DMS 273 treated with DMSO at 0.1 percent for 48 hours (cell line): ENCODE measurements around the gene PGF.
"Not testable (repeated sequence)": the region's sequence is repeated elsewhere in the genome, so short reads cannot be mapped to it uniquely, and the experiment has no call there.

Source experiments
- DNase-seq: peaks from one replicate; lab custom pipeline; 2025; lab: John Stamatoyannopoulos, UW

The PGF gene

DNA sequence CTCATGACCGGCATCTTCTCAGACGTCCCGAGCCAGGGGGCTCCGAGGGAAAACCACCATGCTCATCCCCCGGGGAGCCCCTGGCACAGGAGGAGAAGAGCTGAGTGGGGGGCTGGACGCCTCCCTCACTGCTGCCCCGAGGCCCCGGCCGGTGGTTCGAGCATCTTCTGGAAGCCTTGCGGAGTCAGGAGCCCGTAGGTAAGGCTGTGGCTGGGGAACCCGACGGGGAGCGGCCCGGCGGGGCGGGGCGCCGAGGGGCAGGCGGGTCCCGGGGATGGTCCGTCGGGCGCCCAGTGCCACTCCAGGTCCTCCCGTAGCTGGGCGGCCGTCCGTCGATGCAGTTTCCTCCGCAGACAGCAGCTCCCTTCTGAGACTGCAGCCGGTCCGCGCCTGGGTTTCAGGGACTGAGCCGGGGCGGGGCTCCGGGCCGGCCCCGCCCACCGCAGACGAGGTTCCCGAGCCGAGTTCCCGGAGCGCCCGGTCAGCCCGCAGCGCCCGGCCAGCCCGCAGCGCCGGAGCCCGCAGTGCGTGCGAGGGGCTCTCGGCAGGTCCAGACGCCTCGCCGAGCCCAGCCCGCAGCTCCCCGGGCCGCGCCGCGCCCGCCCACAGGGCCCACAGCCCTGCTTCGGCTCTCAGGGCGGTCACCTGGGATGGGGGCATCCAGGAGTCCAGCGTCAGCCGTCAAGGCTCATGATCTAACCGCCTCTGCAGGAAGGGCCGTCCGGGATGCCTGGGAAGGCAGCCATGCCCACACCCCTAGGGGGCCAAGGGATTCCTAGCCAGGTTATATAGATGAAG, at the start of gene PGF:
Gene PGF, minus strand, starts transcription at position 369 of the 798 bp plus-strand sequence. Its CDS starts 355 bp downstream, at position 14.
- DNase-seq: no peak

DNA sequence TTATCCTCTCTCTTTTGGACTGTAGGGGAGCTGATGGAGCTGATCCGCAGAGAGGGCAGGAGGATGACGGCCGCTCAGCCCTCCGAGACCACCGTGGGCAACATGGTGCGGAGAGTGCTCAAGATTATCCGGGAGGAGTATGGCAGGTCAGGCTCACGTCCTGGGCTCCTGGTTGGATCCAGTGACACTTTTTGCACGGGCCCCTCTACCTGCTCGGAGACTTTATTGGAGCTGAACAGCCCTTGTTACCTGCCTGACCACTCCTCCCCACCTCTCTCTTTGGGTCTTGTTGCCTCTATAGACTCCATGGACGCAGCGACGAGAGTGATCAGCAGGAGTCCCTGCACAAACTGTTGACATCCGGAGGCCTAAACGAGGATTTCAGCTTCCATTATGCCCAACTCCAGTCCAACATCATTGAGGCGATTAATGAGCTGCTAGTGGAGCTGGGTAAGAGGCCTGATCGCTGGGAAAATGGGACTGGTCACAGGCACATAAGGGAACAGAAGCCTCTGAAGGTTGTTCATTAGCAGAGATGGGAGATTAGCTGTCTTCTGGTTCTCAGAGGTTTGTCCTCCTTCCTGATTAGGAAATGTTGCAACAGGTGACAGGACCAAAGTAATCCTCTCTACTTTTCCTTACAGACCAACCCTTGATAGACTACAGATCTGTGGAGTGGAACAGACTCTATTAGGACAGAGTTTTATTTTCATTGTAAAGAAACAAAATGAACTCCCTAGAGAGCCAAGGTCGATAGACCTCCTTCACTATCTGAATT, 48.0 kb upstream of the PGF start:
- DNase-seq: no peak

GRCh38 chr14:75002392-75003249, 47.2 kb upstream of the PGF start, which contains the start of gene EIF2B2:
EIF2B2 (plus strand) TSS chr14:75002921; CDS start chr14:75002991, 70 bp downstream.
- peak; percentile 95 for DNase-seq

DNA sequence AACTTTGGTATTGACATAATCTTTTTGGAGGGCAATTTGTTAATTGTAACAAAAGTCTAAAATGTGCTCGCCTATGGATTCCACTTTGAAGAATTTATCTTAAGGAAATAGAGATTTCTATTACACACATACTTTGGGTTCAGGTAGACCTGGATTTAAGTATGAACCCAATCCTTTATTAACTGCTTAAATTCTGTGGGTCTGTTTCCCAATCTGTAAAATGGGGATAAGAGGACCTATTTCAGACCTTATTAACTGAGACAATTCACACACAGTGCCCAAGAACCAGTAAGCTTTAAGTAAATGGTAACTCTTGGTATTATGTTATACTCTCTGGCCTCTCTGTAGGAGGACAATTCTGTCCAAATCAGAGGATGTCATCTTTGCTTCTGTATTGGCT, 46.5 kb upstream of the PGF start:
- DNase-seq: no peak

DNA sequence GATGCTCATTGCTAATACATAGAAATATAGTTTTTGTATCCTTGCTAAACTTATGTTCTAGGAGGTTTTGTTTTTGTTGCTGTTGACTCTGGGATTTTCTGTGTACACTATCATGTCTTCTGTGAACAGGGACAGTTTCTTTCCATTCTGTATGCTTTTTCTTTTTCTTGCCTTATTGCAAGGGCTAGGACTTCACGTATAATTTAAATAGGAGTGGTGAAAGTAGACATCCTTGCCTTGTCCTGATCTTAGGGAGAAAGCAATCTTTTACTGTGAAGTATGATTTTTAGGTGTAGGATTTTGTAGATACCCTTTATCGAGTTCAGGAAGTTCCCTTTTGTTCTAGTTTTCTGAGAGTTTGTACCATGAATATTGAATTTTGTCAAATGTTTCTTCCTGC, 45.9 kb upstream of the PGF start:
- no peak for DNase-seq

GRCh38 chr14:74995781-74996180, 40.4 kb upstream of the PGF start:
- DNase-seq: not testable (repeated sequence)

GRCh38 chr14:74994182-74994581, 38.8 kb upstream of the PGF start:
- not testable (repeated sequence) for DNase-seq

- DNase-seq: no peak
Observed at GRCh38 chr14:74988993-74989392, 33.6 kb upstream of the PGF start.

DNA sequence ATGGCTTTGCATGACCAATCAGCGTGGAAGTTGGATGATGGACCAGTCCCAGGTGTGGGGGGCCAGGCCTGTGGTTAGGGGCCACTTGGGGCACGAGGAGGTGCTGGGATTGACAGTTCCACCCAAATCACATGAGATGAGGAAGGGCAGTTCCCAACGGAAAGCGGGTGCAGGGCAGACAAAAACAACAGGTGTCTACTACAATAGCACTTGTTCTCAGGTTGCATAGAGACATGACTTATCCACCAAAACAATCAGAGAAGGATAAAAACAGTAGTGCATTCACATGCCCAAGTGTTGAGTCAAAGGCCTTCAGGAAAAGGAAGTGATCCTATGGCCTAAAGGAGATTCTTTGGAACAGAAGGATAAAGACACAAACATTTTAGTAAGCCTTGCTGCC, 32.7 kb upstream of the PGF start:
- no peak for DNase-seq

- no peak for DNase-seq
Observed at GRCh38 chr14:74985806-74986205, 30.4 kb upstream of the PGF start.

- DNase-seq: no peak
Observed at GRCh38 chr14:74985028-74985310, 29.6 kb upstream of the PGF start.

- DNase-seq: no peak
Observed at GRCh38 chr14:74984236-74985027, 29.0 kb upstream of the PGF start.

DNA sequence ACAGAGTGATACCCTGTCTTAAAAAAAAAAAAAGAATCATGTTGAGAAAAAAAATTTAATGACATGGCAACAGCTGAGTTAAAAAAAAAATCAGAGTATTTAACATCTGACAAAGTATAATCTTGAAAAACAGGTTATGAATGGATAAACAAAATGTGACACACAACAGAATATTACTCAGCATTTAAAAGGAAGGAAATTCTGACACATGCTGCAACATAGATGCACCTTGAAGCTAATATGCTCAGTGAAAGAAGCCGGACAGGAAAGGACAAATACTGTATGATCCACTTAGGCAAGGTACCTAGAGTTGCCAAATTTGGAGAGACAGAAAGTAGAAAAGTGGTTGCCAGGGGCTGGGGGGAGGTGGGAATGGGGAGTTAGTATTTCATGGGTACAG, 27.9 kb upstream of the PGF start:
- DNase-seq: no peak

DNA sequence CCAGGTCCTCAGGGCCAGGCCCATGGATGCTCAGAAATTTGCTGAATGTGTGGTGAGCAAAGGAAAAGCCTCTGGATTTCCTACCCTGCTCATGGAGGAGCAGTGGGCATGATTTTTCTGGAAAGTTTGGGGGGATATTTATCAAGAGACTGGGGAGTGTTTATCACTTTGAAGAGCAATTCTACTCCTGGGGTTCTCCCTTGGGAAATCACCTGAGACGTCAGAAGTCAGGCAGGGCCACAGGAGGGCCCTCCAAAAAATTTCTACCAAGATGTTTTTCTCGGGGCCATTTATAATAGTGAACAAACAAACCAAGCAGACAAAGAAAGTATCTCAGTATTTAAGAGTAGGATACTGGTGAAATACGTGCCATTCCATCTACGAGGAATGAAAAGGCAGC, 27.3 kb upstream of the PGF start:
- no peak for DNase-seq

- no peak for DNase-seq
Observed at GRCh38 chr14:74981833-74982232, 26.4 kb upstream of the PGF start.

GRCh38 chr14:74981462-74981782, 26.0 kb upstream of the PGF start:
- DNase-seq: no peak

- no peak for DNase-seq
Observed at GRCh38 chr14:74980731-74981461, 25.5 kb upstream of the PGF start.

DNA sequence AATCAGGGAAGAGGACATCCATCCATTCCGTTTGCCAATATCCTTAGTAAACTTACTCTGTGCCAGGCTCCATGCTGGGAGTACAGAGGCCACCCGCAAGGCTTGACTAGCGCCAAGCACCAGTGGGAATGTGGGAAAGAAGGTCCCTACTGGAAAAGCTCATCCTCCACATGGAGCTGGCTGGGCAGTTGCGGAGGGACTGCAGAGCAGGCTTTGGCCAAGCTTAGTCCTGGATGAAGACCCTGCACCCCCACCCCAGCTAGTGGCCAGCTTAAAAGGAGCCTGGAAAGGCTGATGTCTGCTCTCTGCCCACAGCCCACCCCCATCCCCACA, 25.0 kb upstream of the PGF start:
- DNase-seq: no peak

DNA sequence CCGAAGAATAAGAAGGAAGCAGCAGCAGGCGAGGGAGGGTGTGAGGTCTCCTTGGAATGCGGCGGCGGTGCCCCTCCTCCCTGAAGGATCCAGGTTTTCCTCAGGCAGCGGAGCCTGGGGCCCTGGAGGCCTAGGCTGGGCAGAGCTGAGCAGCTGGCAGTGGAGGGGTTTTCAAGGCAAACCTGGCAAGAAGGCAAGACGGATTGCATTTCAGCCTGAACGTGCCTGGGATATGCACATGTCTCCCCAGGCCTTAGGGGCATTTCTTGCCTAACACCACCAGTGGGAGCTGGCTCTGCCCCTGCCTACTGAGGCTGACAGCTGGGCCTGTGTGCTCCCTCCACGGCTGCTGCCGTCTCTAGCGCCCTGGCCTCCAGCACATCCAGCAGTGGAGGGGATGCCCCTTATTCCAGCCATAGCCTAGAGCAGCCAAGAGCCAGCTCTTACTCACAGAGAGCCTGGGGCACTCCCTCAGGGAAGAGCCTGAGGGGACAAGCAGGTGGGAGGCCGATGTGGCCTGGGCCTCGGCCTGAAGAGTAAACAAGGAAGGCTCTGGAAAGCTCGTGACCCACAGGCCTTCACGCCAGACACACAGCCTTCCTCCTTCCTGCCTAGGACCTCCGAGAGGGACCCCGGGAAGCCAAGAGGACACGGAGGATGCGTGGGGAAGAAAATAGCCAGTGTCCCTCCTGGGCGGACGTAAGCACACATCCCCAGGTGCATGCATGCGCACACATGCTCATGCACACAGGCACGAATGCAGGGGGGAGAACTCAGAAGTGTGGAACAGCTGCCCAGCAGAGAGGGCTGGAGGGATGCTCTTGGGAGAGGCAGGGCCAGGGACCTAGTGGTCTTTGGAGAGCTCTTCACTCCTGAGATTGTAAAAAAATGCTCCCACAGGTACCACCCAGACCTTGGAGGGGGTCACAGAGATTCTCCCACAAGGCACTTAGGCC, 24.3 kb upstream of the PGF start:
- peak; percentile 98 for DNase-seq

GRCh38 chr14:74979029-74979428, 23.6 kb upstream of the PGF start:
- no peak for DNase-seq
